B cell (primary cell): ENCODE data around the gene ARMH3.

ENCODE experiments used
- CTCF ChIP-seq: fragments of 200-600 bp; IDR thresholded peaks from one replicate; pipeline ENCODE4 v1.8.0; 2022; ENCODE audit warnings: antibody characterized with exemption, mild to moderate bottlenecking
- EZH2 ChIP-seq: IDR thresholded peaks from 2 replicates; pipeline ENCODE4 v1.6.1; 2012; ENCODE audit warnings: borderline replicate concordance, low read depth, mild to moderate bottlenecking, moderate library complexity, low read length; ENCODE audit not compliant: insufficient read depth, poor library complexity, severe bottlenecking

- TF ChIP-seq CTCF (no peak), EZH2 (no peak)
Measured at GRCh38 chr10:102045292-102045691, 10.7 kb downstream of the ARMH3 start.
